ENCODE data around the gene TPPP3. TPM values are rescaled to one million over a fixed set of nuclear protein-coding genes. Genes with fewer than 3 reads are reported as not detected.
A peak's percentile ranks its signal among the peaks of the same experiment; 100 is the strongest.

The TPPP3 gene
- total RNA-seq, 1 donor from 2014 or later = 135 TPM

DNA sequence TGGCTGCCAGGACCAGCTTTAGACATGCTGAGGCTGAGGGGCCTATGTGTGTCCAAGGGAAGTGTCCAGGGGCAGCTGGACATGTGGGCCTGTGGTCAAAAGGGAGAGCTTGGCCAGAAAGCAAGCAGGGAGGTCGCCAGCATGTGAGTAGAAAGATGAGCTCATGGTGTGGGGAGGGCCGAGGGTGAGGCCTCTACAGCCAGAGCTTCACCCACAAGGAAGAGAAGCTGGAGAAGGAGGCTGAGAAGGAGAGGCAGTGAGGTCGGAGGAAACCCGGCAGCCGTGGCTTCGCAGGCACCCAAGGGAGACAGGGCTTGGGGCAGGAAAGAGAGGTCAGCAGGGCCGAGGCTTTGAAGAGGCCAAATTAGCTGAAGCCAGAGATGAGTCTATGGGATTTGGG is 33.7 kb upstream of the TPPP3 start:
- Histone ChIP-seq H3K36me3 (ENCODE audit: control insufficient read depth in 3 of 3, insufficient read depth in 3 of 3, low read length in 3 of 3) (no peaks in the 10 kb centered on the region), H3K4me3 (ENCODE audit: low read length in 3 of 3) (no peak overlapping the region), H3K9me3 (ENCODE audit: control insufficient read depth in 3 of 3, low read length in 3 of 3) (no peaks in the 10 kb centered on the region), H3K9ac (ENCODE audit: low read depth in 1 of 3, low read length in 3 of 3) (no peak overlapping the region), H3K4me1 (ENCODE audit: control insufficient read depth in 3 of 3, insufficient read depth in 3 of 3, low read length in 3 of 3) (peaks cover 17 to 31% (median 31%) of the 10 kb centered on the region in 3 donors), H3K27me3 (ENCODE audit: control insufficient read depth in 3 of 3, insufficient read depth in 3 of 3, low read length in 3 of 3) (peaks cover 0 to 11% (median 3%) of the 10 kb centered on the region in 3 donors), H3K27ac (ENCODE audit: low read depth, low read length) (peak overlapping the region; percentile 8)

DNA sequence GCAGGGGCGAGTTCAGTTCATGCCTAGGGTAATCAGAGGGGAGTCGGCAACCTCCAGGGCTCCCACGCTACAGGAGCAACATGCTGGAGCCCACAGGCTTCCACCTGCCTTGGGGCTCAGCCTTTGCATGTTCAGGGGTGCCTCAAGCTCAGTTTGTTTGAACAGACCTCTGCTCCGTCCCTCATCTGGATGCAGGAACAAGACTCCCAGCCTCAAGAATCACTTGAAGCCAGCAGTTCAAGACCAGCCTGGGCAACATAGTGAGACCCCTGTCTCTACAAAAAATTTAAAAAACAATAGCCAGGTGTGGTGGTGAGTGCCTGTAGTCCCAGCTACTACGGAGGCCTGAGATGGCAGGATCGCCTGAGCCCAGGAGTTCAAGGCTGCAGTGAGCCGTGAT is 32.7 kb upstream of the TPPP3 start:
- H3K27ac ChIP-seq (ENCODE audit: low read depth, low read length) = no peak overlapping the region
- no peaks in the 10 kb centered on the region for H3K9me3 ChIP-seq (ENCODE audit: control insufficient read depth in 3 of 3, low read length in 3 of 3)
- no peaks in the 10 kb centered on the region for H3K36me3 ChIP-seq (ENCODE audit: control insufficient read depth in 3 of 3, insufficient read depth in 3 of 3, low read length in 3 of 3)
- no peak overlapping the region for H3K9ac ChIP-seq (ENCODE audit: low read depth in 1 of 3, low read length in 3 of 3)
- peaks cover 10 to 24% (median 24%) of the 10 kb centered on the region in 3 donors for H3K4me1 ChIP-seq (ENCODE audit: control insufficient read depth in 3 of 3, insufficient read depth in 3 of 3, low read length in 3 of 3)
- H3K4me3 ChIP-seq (ENCODE audit: low read length in 3 of 3) = no peak overlapping the region
- peaks cover 0 to 11% (median 3%) of the 10 kb centered on the region in 3 donors for H3K27me3 ChIP-seq (ENCODE audit: control insufficient read depth in 3 of 3, insufficient read depth in 3 of 3, low read length in 3 of 3)

DNA sequence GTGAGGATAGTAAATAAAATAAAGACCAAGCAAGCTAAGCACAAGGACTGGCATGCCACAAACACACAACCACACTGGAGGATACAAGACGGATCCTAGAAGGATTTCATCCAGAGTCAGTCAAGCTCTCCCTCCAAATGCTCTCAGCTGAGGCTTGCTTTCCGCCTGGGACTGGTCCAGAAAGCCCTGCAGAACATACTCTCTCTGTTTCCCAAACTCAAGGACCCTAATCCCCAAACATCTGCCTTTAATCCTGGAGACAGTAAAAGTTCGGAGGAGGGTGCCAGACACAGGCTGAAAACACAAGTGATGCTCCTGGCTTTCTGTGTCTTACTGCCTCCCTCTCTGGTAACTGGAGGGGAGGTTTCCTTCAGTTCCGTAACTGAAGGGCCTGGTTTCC is 32.3 kb upstream of the TPPP3 start:
- Histone ChIP-seq H3K4me1 (ENCODE audit: control insufficient read depth in 3 of 3, insufficient read depth in 3 of 3, low read length in 3 of 3) (peaks cover 10 to 23% (median 23%) of the 10 kb centered on the region in 3 donors), H3K4me3 (ENCODE audit: low read length in 3 of 3) (no peak overlapping the region), H3K9ac (ENCODE audit: low read depth in 1 of 3, low read length in 3 of 3) (no peak overlapping the region), H3K36me3 (ENCODE audit: control insufficient read depth in 3 of 3, insufficient read depth in 3 of 3, low read length in 3 of 3) (no peaks in the 10 kb centered on the region), H3K9me3 (ENCODE audit: control insufficient read depth in 3 of 3, low read length in 3 of 3) (no peaks in the 10 kb centered on the region), H3K27me3 (ENCODE audit: control insufficient read depth in 3 of 3, insufficient read depth in 3 of 3, low read length in 3 of 3) (peaks cover 0 to 11% (median 3%) of the 10 kb centered on the region in 3 donors), H3K27ac (ENCODE audit: low read depth, low read length) (no peak overlapping the region)

DNA sequence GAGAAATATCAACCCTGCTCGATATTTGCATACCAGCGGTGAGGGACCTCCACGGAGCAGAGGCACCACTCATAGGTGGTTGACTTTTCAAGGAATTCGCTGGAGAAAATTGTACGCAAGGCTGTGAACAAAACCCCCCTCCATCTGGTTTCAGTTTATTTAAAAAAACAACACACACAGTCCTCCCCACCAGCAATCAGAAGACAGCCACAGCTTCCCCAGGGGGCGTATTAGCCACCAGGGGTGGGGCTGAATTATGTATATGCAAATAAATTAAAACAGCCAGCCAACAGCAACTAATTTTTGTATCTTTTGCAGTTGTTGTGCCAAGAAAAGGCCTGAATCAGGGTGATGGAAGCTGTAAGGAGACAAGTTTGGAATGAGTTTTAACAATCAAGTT is 31.8 kb upstream of the TPPP3 start:
- H3K9ac ChIP-seq (ENCODE audit: low read depth in 1 of 3, low read length in 3 of 3) = no peak overlapping the region
- H3K4me1 ChIP-seq (ENCODE audit: control insufficient read depth in 3 of 3, insufficient read depth in 3 of 3, low read length in 3 of 3) = peaks cover 10 to 18% (median 18%) of the 10 kb centered on the region in 3 donors
- no peak overlapping the region for H3K27ac ChIP-seq (ENCODE audit: low read depth, low read length)
- peaks cover 0 to 9% (median 3%) of the 10 kb centered on the region in 3 donors for H3K27me3 ChIP-seq (ENCODE audit: control insufficient read depth in 3 of 3, insufficient read depth in 3 of 3, low read length in 3 of 3)
- H3K9me3 ChIP-seq (ENCODE audit: control insufficient read depth in 3 of 3, low read length in 3 of 3) = no peaks in the 10 kb centered on the region
- H3K4me3 ChIP-seq (ENCODE audit: low read length in 3 of 3) = no peak overlapping the region
- H3K36me3 ChIP-seq (ENCODE audit: control insufficient read depth in 3 of 3, insufficient read depth in 3 of 3, low read length in 3 of 3) = no peaks in the 10 kb centered on the region

DNA sequence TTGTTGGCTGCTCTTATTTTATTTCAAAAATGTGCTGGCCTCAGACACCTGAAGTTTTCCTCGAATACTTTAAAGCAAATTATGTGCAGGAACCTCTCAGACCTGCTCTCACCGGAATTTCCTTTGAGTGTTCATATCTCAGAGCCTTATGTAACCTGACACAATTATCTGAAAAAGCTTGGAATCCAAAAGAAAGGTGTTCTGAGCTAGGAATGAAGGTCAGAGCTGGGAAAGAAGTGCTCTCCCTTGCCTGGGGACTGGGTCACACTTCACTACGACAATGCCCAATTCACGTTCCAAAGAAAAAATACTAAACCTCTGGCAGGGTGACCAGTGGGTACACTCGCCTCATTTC is 30.9 kb upstream of the TPPP3 start:
- no peaks in the 10 kb centered on the region for H3K9me3 ChIP-seq (ENCODE audit: control insufficient read depth in 3 of 3, low read length in 3 of 3)
- H3K27me3 ChIP-seq (ENCODE audit: control insufficient read depth in 3 of 3, insufficient read depth in 3 of 3, low read length in 3 of 3) = peaks cover 0 to 6% (median 0%) of the 10 kb centered on the region in 3 donors
- H3K36me3 ChIP-seq (ENCODE audit: control insufficient read depth in 3 of 3, insufficient read depth in 3 of 3, low read length in 3 of 3) = no peaks in the 10 kb centered on the region
- H3K27ac ChIP-seq (ENCODE audit: low read depth, low read length) = no peak overlapping the region
- H3K4me1 ChIP-seq (ENCODE audit: control insufficient read depth in 3 of 3, insufficient read depth in 3 of 3, low read length in 3 of 3) = peaks cover 10 to 18% (median 12%) of the 10 kb centered on the region in 3 donors
- H3K4me3 ChIP-seq (ENCODE audit: low read length in 3 of 3) = no peak overlapping the region
- H3K9ac ChIP-seq (ENCODE audit: low read depth in 1 of 3, low read length in 3 of 3) = no peak overlapping the region

DNA sequence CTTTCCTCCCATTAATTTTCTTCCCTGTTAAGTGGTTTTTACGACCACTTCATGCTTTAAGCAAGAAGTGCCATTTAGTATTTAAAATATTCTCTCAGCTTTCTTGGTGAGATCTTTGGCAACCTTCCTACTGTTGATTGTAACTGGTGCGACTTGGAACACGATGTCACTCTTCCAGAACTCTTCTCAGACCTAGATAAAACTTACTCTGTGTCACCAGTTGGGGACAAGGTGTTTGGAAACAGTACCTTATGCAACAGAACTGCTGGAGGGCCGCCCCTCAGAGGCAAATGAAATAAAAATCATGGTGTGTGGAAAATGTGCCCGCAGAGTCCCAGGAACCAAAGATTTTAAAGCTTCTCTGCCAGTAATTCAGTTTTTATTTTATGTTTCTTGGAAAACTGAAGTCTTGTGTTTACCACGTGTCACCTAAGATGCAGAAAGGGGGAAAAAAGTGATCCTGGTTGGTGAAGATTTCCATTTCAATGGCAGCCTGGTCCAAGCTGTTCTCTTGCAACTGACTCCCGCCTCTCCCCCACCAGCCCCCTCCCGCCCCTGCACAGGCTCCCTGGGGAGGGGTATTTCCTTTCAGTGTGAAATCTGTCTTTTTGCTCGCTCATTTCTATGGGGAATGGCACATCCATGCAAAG is 30.4 kb upstream of the TPPP3 start:
- Histone ChIP-seq H3K27me3 (ENCODE audit: control insufficient read depth in 3 of 3, insufficient read depth in 3 of 3, low read length in 3 of 3) (peaks cover 0 to 6% (median 0%) of the 10 kb centered on the region in 3 donors), H3K36me3 (ENCODE audit: control insufficient read depth in 3 of 3, insufficient read depth in 3 of 3, low read length in 3 of 3) (no peaks in the 10 kb centered on the region), H3K4me1 (ENCODE audit: control insufficient read depth in 3 of 3, insufficient read depth in 3 of 3, low read length in 3 of 3) (peaks cover 10 to 15% (median 11%) of the 10 kb centered on the region in 3 donors), H3K4me3 (ENCODE audit: low read length in 3 of 3) (no peak overlapping the region), H3K9ac (ENCODE audit: low read depth in 1 of 3, low read length in 3 of 3) (no peak overlapping the region), H3K27ac (ENCODE audit: low read depth, low read length) (no peak overlapping the region), H3K9me3 (ENCODE audit: control insufficient read depth in 3 of 3, low read length in 3 of 3) (no peaks in the 10 kb centered on the region)

DNA sequence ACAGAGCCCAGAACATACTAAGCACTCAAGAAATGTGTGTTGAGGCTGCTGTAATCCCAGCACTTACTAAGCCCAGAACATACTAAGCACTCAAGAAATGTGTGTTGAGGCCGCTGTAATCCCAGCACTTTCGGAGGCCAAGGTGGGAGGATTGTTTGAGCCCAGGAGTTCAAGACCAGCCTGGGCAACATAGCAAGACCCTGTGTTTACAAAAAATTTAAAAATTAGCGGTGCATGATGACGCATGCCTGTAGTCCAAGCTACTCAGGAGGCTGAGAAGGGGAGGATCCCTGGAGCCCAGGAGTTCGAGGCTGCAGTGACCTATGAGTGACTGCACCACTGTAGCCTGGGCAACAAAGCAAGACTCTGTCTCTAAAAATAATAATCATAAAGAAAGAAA is 29.7 kb upstream of the TPPP3 start:
- H3K4me1 ChIP-seq (ENCODE audit: control insufficient read depth in 3 of 3, insufficient read depth in 3 of 3, low read length in 3 of 3) = peaks cover 4 to 8% (median 5%) of the 10 kb centered on the region in 3 donors
- no peak overlapping the region for H3K27ac ChIP-seq (ENCODE audit: low read depth, low read length)
- no peaks in the 10 kb centered on the region for H3K36me3 ChIP-seq (ENCODE audit: control insufficient read depth in 3 of 3, insufficient read depth in 3 of 3, low read length in 3 of 3)
- H3K4me3 ChIP-seq (ENCODE audit: low read length in 3 of 3) = no peak overlapping the region
- no peaks in the 10 kb centered on the region for H3K9me3 ChIP-seq (ENCODE audit: control insufficient read depth in 3 of 3, low read length in 3 of 3)
- H3K9ac ChIP-seq (ENCODE audit: low read depth in 1 of 3, low read length in 3 of 3) = no peak overlapping the region
- peaks cover 0 to 6% (median 0%) of the 10 kb centered on the region in 3 donors for H3K27me3 ChIP-seq (ENCODE audit: control insufficient read depth in 3 of 3, insufficient read depth in 3 of 3, low read length in 3 of 3)

DNA sequence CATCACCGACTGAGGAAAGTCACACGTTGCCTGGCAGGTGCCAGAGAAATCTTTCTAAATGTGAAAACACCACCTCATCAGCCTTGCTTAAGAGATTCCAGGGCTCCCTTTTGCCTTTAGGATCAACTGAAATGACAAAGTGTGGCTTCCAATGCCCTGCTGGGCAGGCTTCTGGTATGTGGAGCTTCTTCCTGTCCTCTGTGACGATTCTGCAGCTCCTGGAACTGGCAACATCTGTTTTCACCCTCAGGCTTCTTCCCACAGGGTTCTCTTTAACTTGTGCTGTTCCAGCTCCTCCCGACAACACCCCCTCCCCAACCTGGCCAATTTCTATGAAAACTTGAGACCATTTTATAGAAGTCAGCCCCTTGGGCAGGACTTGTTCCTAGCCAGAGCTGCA is 27.7 kb upstream of the TPPP3 start:
- H3K36me3 ChIP-seq (ENCODE audit: control insufficient read depth in 3 of 3, insufficient read depth in 3 of 3, low read length in 3 of 3) = no peaks in the 10 kb centered on the region
- no peak overlapping the region for H3K27ac ChIP-seq (ENCODE audit: low read depth, low read length)
- no peaks in the 10 kb centered on the region for H3K9me3 ChIP-seq (ENCODE audit: control insufficient read depth in 3 of 3, low read length in 3 of 3)
- no peak overlapping the region for H3K4me3 ChIP-seq (ENCODE audit: low read length in 3 of 3)
- H3K9ac ChIP-seq (ENCODE audit: low read depth in 1 of 3, low read length in 3 of 3) = no peak overlapping the region
- H3K27me3 ChIP-seq (ENCODE audit: control insufficient read depth in 3 of 3, insufficient read depth in 3 of 3, low read length in 3 of 3) = peaks cover 0 to 2% (median 0%) of the 10 kb centered on the region in 3 donors
- peaks cover 4 to 5% (median 4%) of the 10 kb centered on the region in 3 donors for H3K4me1 ChIP-seq (ENCODE audit: control insufficient read depth in 3 of 3, insufficient read depth in 3 of 3, low read length in 3 of 3)

DNA sequence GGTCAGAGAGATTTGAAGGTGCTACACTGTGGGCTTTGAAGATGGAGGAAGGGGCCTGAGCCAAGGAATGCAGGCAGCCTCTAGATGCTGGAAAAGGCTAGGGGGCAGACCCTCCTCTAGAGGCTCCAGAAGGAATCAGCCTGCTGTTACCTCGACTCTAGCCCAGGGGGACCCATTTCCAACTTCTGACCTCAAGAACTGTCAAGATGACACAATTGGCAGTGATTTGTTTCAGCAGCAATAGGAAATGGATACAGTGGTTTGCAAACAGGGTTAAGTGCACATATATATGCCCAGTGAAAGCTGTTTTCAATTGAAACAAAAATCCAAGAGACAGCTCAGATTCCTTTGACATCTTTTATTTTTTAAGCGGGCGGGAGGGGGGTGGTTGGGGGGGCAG is 26.6 kb upstream of the TPPP3 start:
- Histone ChIP-seq H3K4me3 (ENCODE audit: low read length in 3 of 3) (no peak overlapping the region), H3K27ac (ENCODE audit: low read depth, low read length) (no peak overlapping the region), H3K9me3 (ENCODE audit: control insufficient read depth in 3 of 3, low read length in 3 of 3) (no peaks in the 10 kb centered on the region), H3K4me1 (ENCODE audit: control insufficient read depth in 3 of 3, insufficient read depth in 3 of 3, low read length in 3 of 3) (peaks cover 4 to 12% (median 9%) of the 10 kb centered on the region in 3 donors), H3K9ac (ENCODE audit: low read depth in 1 of 3, low read length in 3 of 3) (no peak overlapping the region), H3K27me3 (ENCODE audit: control insufficient read depth in 3 of 3, insufficient read depth in 3 of 3, low read length in 3 of 3) (peaks cover 0 to 2% (median 0%) of the 10 kb centered on the region in 3 donors), H3K36me3 (ENCODE audit: control insufficient read depth in 3 of 3, insufficient read depth in 3 of 3, low read length in 3 of 3) (no peaks in the 10 kb centered on the region)

DNA sequence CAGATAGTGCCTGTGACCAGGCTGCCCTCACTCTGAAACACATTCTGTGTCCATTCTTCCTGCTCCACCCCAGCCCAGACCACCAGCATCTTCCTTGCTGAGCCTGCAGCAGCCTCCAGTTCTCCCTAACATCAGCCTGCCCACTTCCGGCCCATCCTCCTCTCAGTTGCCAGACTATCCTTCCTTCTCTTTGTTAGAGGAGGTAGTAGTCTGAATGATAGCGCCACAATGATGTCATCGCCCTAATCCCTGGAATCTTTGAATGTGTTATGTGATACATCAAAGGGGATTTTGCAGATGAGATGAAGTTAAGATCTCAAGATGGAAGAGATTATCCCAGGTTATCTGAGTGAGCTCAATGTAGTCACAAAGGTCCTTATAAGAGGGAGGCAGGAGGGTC is 26.2 kb upstream of the TPPP3 start:
- no peaks in the 10 kb centered on the region for H3K36me3 ChIP-seq (ENCODE audit: control insufficient read depth in 3 of 3, insufficient read depth in 3 of 3, low read length in 3 of 3)
- H3K9ac ChIP-seq (ENCODE audit: low read depth in 1 of 3, low read length in 3 of 3) = no peak overlapping the region
- H3K9me3 ChIP-seq (ENCODE audit: control insufficient read depth in 3 of 3, low read length in 3 of 3) = no peaks in the 10 kb centered on the region
- H3K4me1 ChIP-seq (ENCODE audit: control insufficient read depth in 3 of 3, insufficient read depth in 3 of 3, low read length in 3 of 3) = peaks cover 4 to 12% (median 9%) of the 10 kb centered on the region in 3 donors
- no peaks in the 10 kb centered on the region for H3K27me3 ChIP-seq (ENCODE audit: control insufficient read depth in 3 of 3, insufficient read depth in 3 of 3, low read length in 3 of 3)
- no peak overlapping the region for H3K4me3 ChIP-seq (ENCODE audit: low read length in 3 of 3)
- H3K27ac ChIP-seq (ENCODE audit: low read depth, low read length) = no peak overlapping the region

Data from skeletal muscle tissue (tissue), 4 donors.